ENCODE data around the gene ZNF280B. TPM values are rescaled to one million over a fixed set of nuclear protein-coding genes. Genes with fewer than 3 reads are reported as not detected.
"Not testable (repeated sequence)": the region's sequence is repeated elsewhere in the genome, so short reads cannot be mapped to it uniquely, and the experiment has no call there.

ZNF280B gene
- total RNA-seq, 1 donor, result 1.1 TPM

- Histone ChIP-seq H3K36me3 (ENCODE audit: insufficient read depth, low read length) (no peaks in the 10 kb centered on the region), H3K4me2 (ENCODE audit: insufficient read depth, low read length) (no peak overlapping the region), H4K20me1 (ENCODE audit: insufficient read depth, low read length) (no peaks in the 10 kb centered on the region), H3K4me1 (ENCODE audit: insufficient read depth, low read length) (no peaks in the 10 kb centered on the region), H3K27me3 (ENCODE audit: insufficient read depth, low read length) (no peaks in the 10 kb centered on the region), H3K9me3 (ENCODE audit: low read depth, low read length) (no peaks in the 10 kb centered on the region), H3K79me2 (ENCODE audit: insufficient read depth, low read length) (no peaks in the 10 kb centered on the region), H3K4me3 (ENCODE audit: insufficient read depth, low read length) (no peak overlapping the region), H3K27ac (ENCODE audit: low read depth, low read length) (no peak overlapping the region), H2AFZ (ENCODE audit: low read length) (no peak overlapping the region)
- TF ChIP-seq, protein P1, sequence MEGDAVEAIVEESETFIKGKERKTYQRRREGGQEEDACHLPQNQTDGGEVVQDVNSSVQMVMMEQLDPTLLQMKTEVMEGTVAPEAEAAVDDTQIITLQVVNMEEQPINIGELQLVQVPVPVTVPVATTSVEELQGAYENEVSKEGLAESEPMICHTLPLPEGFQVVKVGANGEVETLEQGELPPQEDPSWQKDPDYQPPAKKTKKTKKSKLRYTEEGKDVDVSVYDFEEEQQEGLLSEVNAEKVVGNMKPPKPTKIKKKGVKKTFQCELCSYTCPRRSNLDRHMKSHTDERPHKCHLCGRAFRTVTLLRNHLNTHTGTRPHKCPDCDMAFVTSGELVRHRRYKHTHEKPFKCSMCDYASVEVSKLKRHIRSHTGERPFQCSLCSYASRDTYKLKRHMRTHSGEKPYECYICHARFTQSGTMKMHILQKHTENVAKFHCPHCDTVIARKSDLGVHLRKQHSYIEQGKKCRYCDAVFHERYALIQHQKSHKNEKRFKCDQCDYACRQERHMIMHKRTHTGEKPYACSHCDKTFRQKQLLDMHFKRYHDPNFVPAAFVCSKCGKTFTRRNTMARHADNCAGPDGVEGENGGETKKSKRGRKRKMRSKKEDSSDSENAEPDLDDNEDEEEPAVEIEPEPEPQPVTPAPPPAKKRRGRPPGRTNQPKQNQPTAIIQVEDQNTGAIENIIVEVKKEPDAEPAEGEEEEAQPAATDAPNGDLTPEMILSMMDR (IDR thresholded peaks at IDR 0.05; ENCODE audit: extremely low read depth, low read depth, low read length), result no peak
- DNase-seq (ENCODE audit: insufficient read length, low spot score, missing footprints), result no peak
Measured at GRCh38 chr22:22478470-22478869, 30.1 kb downstream of the ZNF280B start.

DNA sequence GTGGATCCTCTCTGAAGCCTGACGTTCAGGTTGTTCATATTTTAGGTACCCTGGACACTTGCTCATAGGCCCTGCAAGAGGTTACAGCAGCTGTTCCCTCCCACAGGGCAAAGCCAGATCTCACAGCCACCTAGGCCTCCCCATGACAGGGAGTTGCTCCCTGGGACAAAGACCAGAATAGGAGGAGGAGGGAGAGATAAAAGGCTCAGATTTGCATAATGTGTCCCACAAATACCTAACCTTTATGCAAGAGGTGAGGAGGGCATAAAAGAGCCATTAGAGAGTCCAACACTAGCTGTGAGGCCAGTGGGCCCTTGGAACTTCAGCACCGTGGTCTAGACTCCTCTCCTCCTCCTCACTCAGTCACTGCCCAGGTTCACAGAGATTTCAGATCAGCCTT, 33.8 kb downstream of the ZNF280B start:
- Histone ChIP-seq H3K4me3 (ENCODE audit: insufficient read depth, low read length) (no peak overlapping the region), H3K4me1 (ENCODE audit: insufficient read depth, low read length) (no peaks in the 10 kb centered on the region), H3K9me3 (ENCODE audit: low read depth, low read length) (no peaks in the 10 kb centered on the region), H3K27ac (ENCODE audit: low read depth, low read length) (no peak overlapping the region), H4K20me1 (ENCODE audit: insufficient read depth, low read length) (no peaks in the 10 kb centered on the region), H3K36me3 (ENCODE audit: insufficient read depth, low read length) (no peaks in the 10 kb centered on the region), H3K27me3 (ENCODE audit: insufficient read depth, low read length) (no peaks in the 10 kb centered on the region), H3K79me2 (ENCODE audit: insufficient read depth, low read length) (no peaks in the 10 kb centered on the region), H3K4me2 (ENCODE audit: insufficient read depth, low read length) (no peak overlapping the region), H2AFZ (ENCODE audit: low read length) (no peak overlapping the region)
- no peak for DNase-seq (ENCODE audit: insufficient read length, low spot score, missing footprints)
- TF ChIP-seq, protein P1 (IDR thresholded peaks at IDR 0.05; ENCODE audit: extremely low read depth, low read depth, low read length), result no peak

DNA sequence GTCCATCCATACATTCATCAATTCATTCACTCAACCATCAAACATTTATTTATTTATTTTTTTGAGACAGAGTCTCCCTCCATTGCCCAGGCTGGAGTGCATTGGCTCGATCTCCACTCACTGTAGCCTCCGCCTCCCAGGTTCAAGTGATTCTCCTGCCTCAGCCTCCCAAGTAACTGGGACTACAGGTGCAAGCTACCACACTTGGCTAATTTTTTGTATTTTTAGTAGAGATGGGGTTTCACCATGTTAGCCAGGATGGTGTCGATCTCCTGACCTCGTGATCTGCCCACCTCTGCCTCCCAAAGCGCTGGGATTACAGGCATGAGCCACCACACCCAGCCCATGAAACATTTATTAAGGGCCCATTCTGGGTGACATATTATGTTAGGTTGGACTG, 37.4 kb downstream of the ZNF280B start:
- not testable (repeated sequence) for H3K4me1 ChIP-seq (ENCODE audit: insufficient read depth, low read length); H3K27me3 ChIP-seq (ENCODE audit: insufficient read depth, low read length); DNase-seq (ENCODE audit: insufficient read length, low spot score, missing footprints); H3K27ac ChIP-seq (ENCODE audit: low read depth, low read length); H3K36me3 ChIP-seq (ENCODE audit: insufficient read depth, low read length); H3K79me2 ChIP-seq (ENCODE audit: insufficient read depth, low read length); H4K20me1 ChIP-seq (ENCODE audit: insufficient read depth, low read length); H3K4me2 ChIP-seq (ENCODE audit: insufficient read depth, low read length); H3K9me3 ChIP-seq (ENCODE audit: low read depth, low read length); H2AFZ ChIP-seq (ENCODE audit: low read length); H3K4me3 ChIP-seq (ENCODE audit: insufficient read depth, low read length)

DNA sequence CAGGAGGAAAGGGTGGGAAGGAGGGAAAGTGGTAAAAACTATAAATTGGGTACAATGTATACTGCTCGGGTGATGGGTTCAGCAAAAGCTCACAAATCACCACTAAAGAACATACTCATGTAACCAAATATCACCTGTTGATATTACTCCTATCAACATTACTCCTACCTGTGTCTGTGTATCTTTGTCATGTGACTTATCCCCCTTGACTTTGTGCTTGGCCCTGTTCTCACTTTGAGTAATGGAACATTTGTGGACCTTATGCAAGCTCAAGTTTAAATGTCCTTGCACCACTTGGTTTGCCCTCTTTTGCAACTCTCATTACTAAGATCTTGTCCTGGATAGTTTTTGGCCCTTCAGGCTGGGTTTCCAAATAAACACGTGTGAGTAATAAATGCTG, 39.0 kb downstream of the ZNF280B start:
- Histone ChIP-seq H3K79me2 (ENCODE audit: insufficient read depth, low read length) (no peaks in the 10 kb centered on the region), H3K27ac (ENCODE audit: low read depth, low read length) (no peak overlapping the region), H3K4me1 (ENCODE audit: insufficient read depth, low read length) (no peaks in the 10 kb centered on the region), H3K4me2 (ENCODE audit: insufficient read depth, low read length) (no peak overlapping the region), H3K9me3 (ENCODE audit: low read depth, low read length) (no peaks in the 10 kb centered on the region), H3K4me3 (ENCODE audit: insufficient read depth, low read length) (no peak overlapping the region), H3K36me3 (ENCODE audit: insufficient read depth, low read length) (no peaks in the 10 kb centered on the region), H3K27me3 (ENCODE audit: insufficient read depth, low read length) (peaks cover 2% of the 10 kb centered on the region), H4K20me1 (ENCODE audit: insufficient read depth, low read length) (no peaks in the 10 kb centered on the region), H2AFZ (ENCODE audit: low read length) (no peak overlapping the region)
- DNase-seq (ENCODE audit: insufficient read length, low spot score, missing footprints), result no peak
- TF ChIP-seq, protein P1 (IDR thresholded peaks at IDR 0.05; ENCODE audit: extremely low read depth, low read depth, low read length), result no peak

DNA sequence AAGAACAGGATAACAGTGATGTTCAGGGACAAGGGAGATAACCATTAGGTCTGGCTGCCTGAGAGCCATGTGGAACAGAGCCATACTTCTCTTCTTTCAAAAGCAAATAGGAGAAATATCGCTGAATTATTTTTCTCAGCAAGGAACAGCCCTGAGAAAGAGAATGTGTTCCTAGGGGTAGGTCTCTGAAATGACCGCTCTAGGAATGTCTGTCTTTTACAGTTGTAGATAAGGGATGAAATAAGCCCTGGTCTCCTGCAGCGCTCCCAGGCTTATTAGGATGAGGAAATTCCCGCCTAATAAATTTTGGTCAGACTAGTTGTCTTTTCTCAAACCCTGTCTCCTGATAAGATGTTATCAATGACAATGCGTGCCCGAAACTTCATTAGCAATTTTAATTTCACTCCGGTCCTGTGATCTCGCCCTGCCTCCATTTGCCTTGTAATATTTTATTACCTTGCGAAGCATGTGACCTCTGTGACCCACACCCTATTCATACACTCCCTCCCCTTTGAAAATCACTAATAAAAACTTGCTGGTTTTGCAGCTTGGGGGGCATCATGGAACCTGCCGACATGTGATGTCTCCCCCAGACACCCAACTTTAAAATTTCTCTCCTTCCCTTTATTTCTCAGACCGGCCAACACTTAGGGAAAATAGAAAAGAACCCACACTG, 39.6 kb downstream of the ZNF280B start:
- H3K4me2 ChIP-seq (ENCODE audit: insufficient read depth, low read length); H3K79me2 ChIP-seq (ENCODE audit: insufficient read depth, low read length); H3K4me3 ChIP-seq (ENCODE audit: insufficient read depth, low read length); H2AFZ ChIP-seq (ENCODE audit: low read length); H3K9me3 ChIP-seq (ENCODE audit: low read depth, low read length); H4K20me1 ChIP-seq (ENCODE audit: insufficient read depth, low read length); H3K4me1 ChIP-seq (ENCODE audit: insufficient read depth, low read length); DNase-seq (ENCODE audit: insufficient read length, low spot score, missing footprints); H3K27ac ChIP-seq (ENCODE audit: low read depth, low read length); H3K36me3 ChIP-seq (ENCODE audit: insufficient read depth, low read length); H3K27me3 ChIP-seq (ENCODE audit: insufficient read depth, low read length): not testable (repeated sequence)
